Astrocyte of the cerebellum (primary cell): ENCODE measurements around the gene ST7L.

ENCODE experiments used
- DNase-seq: peaks from one replicate; pipeline ENCODE4 v3.0.0-alpha.2; 2011; ENCODE audit warnings: low read depth
- H3K4me3 ChIP-seq: 2 replicates; pipeline ENCODE4 v1.5.1; 2011; ENCODE audit warnings: mild to moderate bottlenecking, low read depth, low read length, moderate library complexity
- in situ Hi-C: cut with HindIII; loops from 2 replicates; pipeline ENCODE4 v1.10.0; 2017; ENCODE audit warnings: low sequenced_read_pairs
- TF ChIP-seq, protein P1 (sequence below): IDR thresholded peaks from 2 replicates; pipeline ENCODE4 v1.5.1; 2012; ENCODE audit warnings: low read length, low read depth, moderate library complexity, mild to moderate bottlenecking; ENCODE audit errors: missing control alignments

Gene ST7L

DNA sequence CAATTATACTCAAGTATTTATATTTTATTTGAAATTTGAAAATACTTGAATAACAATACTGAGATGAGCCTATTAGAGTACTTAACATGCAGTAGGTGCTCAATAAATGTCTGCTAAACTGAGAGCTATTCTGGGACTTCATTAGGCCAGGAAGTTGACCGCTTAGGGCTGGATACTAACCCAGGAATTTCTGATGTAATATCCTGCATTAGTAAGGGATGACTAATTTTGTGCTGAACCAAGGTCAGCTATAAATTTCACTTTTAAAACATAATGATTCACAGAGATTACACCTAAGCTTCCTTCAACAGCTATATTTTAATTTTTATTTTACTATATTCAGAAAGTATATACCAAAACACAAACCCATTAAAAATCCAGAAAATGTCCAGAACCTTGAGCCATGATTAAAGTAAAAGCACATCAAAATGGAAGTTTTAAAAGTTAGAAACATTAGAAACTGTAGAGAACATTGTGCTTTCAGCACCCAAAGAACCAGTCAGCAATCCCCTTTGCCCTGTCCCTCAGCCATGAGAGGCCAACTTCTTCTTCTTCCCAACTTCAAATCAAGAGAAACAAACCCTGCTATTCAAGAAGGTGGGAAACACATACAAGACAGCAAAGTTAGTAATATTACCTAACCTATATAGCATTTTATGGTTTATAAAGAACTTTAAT, 74.8 kb downstream of the ST7L start:
- TF ChIP-seq, protein P1, sequence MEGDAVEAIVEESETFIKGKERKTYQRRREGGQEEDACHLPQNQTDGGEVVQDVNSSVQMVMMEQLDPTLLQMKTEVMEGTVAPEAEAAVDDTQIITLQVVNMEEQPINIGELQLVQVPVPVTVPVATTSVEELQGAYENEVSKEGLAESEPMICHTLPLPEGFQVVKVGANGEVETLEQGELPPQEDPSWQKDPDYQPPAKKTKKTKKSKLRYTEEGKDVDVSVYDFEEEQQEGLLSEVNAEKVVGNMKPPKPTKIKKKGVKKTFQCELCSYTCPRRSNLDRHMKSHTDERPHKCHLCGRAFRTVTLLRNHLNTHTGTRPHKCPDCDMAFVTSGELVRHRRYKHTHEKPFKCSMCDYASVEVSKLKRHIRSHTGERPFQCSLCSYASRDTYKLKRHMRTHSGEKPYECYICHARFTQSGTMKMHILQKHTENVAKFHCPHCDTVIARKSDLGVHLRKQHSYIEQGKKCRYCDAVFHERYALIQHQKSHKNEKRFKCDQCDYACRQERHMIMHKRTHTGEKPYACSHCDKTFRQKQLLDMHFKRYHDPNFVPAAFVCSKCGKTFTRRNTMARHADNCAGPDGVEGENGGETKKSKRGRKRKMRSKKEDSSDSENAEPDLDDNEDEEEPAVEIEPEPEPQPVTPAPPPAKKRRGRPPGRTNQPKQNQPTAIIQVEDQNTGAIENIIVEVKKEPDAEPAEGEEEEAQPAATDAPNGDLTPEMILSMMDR, result no peak
- DNase-seq, result peak; percentile 81
- no peak overlapping the region for H3K4me3 ChIP-seq
- in situ Hi-C loops, result loop anchor here (5.0 kb wide), 2 partner anchors 48 to 62 kb away; no protein-coding TSS in a partner anchor

DNA sequence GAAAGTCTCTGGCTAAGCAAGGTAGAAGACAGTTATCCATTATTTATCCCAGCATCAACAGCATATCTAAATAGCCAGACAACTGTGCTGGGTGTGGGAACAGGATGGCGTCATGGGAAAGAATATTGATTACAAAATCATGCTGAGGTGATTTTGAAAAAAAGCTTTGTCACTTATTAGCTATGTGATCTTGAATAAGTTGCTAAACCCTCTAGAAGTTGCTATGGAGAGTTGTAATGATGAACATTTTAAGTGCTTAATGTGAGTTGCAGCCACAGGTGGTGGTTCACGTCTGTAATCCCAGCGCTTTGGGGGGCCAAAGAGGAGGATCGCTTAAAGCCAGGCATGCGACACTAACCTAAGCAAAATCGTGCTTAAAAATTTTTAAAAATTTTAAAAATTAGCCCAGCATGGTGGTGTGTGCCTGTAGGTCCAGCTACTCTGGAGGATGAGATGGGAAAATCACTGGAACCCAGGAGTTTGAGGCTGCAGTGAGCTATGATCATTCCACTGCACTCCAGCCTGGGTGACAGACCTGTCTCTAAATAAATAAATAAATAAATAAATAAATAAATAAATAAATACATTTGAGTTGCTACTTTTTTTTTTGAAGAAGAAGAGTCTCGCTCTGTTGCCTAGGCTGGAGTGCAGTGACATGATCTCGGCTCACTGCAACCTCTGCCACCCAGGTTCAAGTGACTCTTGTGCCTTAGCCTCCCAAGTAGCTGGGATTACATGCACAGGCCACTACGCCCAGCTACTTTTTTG, 76.6 kb downstream of the ST7L start:
- TF ChIP-seq, protein P1, result no peak
- DNase-seq, result no peak
- in situ Hi-C loops, result loop anchor here (5.0 kb wide), 2 partner anchors 50 to 60 kb away; no protein-coding TSS in a partner anchor
- H3K4me3 ChIP-seq, result no peak overlapping the region

DNA sequence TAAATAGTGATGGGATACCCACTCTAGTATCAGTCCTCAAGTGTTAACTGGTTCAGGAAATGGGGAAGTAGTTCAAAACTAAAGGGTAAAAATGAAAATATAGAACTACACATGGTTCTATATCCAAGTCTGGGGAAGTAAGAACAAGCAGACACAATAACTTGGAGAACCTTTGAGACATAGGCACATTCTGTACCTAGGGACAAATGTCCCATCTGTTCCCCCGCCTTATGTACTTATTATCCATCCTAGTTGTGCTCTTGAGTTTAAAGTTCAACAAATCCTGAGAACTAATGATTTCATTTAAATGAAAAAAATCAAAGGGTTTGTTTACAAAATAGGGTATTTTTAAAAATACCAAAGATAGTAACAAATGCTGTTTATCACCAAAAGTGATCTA, 77.6 kb downstream of the ST7L start:
- no peak for DNase-seq
- H3K4me3 ChIP-seq, result no peak overlapping the region
- in situ Hi-C loops, result loop anchor here (5.0 kb wide), 2 partner anchors 51 to 59 kb away; no protein-coding TSS in a partner anchor
- TF ChIP-seq, protein P1, result no peak

DNA sequence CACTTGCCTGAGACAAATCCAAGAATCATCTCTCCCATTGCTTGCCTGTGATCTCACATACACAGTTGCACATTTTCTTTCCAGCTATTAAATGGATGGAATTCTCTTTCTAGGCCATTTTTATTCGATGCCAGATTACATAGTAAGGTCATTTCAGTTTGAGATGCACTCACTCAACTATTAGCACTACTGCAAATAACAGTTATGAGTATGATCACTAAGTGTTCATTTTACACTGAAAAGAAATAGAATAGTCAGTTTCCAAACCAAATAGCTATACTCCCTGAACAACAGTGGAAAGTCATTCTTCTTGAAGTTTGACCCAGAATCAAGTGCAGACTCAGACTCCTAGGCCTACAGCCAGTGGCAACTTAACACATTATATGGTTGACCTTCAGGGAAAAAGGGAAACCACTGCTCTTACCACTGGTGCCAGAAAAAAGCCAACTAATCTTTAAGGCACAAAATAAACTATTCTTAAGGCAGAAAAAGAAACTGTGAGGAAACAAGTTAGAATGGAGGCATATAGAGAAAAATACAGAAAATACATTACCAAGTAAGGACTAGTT, 78.6 kb downstream of the ST7L start:
- DNase-seq, result peak; percentile 83
- TF ChIP-seq, protein P1, result no peak
- in situ Hi-C loops, result loop anchor here (5.0 kb wide), 2 partner anchors 52 to 58 kb away; no protein-coding TSS in a partner anchor
- no peak overlapping the region for H3K4me3 ChIP-seq

DNA sequence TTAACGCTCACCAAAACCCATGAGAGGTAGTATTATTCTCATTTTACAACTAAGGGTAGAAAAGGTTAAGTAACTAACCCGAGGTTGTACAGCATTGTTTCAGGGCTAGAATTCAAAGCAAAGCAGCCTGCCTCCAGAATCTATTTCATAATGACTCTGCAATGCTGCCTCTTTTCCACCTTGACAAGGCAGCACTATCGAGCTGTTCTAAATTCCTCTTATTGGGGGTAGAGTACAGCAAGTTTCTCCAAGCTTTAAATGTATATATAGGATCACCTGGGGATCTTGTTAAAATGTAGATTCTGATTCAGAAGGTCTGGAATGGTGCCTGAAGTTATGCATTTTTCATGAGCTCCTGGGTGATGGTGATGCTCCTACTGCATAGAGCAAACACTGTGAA, 80.1 kb downstream of the ST7L start:
- DNase-seq, result no peak
- no peak overlapping the region for H3K4me3 ChIP-seq
- TF ChIP-seq, protein P1, result no peak
- in situ Hi-C loops, result no loop called here

DNA sequence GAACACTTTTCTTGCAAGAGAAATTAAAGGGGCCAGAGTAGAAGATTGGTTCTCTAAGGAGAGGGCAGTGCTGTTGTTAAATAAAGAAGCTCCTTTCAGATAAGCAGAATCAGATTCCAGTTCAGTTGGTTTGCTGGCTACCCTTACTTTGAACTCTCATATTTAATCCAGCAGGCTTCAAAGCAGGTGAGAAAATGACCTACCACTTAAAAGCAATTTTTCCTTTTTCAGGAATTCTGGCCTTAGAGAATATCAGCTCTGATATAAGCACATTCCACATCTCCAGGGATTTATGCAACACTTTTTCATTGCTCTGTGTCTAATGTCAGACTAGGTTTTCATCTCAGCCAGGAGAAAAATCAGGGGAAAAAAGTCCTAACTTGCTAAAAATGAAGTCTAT, 81.5 kb downstream of the ST7L start:
- no peak overlapping the region for H3K4me3 ChIP-seq
- in situ Hi-C loops, result no loop called here
- TF ChIP-seq, protein P1, result no peak
- no peak for DNase-seq
